Activated gamma-delta T cell (primary cell): ENCODE results near the gene RAD51B.

Source experiments
- DNase-seq: peaks from one replicate; lab custom pipeline; 2025; lab: John Stamatoyannopoulos, UW

Gene RAD51B

DNA sequence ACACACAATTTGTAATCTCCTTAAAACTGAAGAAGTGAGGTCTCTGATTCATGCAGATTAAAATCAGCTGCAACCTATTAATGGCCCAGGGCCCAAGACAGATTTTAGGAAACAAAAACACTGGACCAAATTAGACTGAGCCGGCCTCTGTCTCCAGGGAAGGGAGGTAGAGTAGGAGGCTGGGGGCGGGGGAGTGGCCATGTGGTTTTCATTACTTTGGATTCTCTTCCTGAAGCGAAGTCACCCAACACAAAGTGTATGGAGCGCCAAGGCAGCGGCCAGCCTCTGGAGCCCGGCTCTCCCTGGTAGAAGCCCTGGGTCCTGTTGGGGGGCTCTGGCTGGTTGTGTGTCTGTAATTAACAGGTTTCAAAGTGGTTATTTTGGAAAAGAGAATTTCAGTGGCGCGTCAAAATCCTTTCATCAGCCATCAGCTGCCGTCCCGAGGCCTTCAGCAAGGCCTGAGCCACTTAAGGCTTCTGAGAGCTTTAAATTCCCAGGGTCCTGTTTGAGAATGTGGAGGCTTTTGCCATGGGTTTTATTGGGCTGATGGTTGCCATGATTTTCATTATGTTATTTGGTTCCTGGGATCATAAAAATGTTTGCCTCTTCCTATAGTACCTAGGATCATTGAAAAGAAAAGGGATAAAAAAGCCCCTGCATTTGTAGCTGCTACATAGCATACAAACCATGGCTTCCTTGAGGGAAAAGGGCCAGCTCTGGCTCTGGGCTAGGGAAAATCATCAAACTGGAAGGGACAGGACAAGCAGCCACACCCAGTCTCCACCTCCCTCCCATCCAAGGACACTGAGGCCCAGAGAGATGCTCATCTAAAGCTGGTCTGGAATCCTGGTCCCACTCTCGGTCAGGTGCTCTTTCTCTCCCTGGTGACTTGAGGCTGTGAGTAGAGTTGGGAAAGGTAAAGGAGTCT, 690.9 kb downstream of the RAD51B start:
- no peak for DNase-seq

- no peak for DNase-seq
Observed at GRCh38 chr14:68511129-68512047, 691.8 kb downstream of the RAD51B start.

DNA sequence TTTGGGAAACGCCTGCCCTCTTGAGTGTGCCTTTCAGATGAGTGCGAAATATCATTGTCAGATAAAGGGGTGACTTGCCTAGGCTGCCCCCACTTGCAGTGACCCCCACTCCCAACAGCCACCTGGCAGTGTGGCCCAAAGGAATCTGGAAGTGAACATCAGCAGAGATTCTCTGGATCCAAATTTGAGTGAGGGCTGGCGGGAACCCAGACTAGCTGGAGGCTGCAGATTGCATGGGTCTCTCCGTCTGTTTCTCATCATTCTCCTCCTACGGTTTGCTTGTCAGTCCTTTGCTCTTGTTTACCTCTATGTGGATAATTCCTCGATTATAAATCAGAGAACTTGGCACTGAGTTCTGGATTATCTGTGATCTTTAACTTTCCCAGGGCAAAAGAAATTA, 692.5 kb downstream of the RAD51B start:
- no peak for DNase-seq

DNA sequence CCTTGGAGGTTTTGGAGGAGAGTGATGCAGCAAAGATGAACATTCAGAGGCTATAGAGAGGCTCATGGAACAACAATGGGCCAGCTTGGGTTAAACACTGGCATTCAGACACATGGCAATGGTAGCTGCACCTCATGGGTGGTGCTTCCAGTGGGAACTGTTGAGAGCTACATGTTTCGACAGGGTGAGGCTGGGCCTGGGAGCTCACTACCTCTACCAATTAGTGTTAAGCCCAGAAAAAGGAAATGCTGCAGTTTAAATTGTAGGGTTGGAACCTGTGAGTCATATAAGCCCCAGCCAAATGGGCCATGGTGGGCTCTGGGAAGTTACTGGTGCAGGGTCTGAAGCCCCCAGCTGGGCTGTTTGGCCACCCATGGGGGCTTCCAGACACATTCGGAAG, 693.6 kb downstream of the RAD51B start:
- no peak for DNase-seq

- no peak for DNase-seq
Observed at GRCh38 chr14:68513838-68514607, 694.4 kb downstream of the RAD51B start.

- DNase-seq: no peak
Observed at GRCh38 chr14:68514608-68515194, 695.1 kb downstream of the RAD51B start.

DNA sequence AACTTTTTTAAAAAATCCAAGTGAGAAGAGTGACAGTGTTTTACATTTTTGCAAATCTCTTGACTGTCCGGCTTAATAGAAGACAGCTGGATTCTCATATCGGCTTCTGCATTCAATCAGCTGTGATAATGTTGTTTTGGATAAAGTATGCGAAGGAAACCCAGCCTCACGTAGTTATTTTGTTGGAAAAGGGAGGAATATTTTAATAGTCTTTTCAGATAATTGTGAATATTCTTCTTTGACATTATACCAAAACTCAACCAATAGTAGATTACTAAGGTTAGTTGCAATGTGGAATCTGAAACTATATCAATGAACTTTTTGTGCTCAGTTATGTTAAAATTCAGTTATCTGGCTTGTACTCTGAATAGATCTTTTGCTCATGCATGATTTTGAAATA, 696.8 kb downstream of the RAD51B start:
- DNase-seq: no peak

DNA sequence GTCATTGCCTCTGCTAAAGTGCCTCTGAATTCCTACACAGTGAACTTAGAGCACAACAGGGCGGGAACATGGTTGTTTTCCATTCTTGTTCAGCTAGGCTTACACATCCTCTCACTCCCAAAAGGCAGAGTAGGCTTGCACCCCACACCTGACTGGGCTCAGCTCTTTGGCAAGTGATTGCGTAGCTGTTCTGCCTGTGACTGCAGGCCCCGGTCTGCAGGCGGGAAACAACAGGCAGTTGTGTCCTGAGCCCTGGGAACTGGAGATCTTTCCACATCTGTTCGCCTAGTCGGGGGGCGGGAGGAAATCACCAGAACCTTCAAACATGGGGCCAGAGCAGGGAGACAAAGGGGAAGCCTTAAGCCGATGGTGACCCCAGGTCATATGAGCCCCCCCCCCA, 698.6 kb downstream of the RAD51B start:
- DNase-seq: no peak

GRCh38 chr14:68518761-68519670, 699.4 kb downstream of the RAD51B start:
- no peak for DNase-seq

DNA sequence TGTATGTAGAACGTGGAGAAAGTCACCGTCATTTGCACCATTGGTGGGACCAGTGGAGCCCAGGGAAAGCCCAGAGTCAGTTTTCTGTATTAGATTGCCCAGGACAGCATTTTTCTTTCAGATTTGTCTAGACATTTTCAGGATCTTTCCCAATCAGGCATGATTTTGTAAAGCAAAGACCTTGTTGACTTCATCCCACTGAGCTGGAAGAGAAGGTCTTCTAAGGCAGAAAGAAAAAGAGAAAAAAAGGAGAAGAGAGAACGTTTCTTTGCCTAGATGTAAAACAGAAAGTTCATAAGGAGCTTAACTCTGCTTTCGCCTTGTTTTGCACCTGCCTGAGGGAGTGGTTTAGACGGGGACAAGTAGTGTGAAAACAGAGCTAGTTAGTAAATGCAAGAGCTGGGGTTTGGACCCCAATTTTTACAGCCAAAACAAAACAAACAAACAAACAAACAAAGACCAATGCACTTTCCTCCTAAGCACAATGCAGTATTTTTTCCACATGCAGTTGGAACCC, 700.1 kb downstream of the RAD51B start:
- no peak for DNase-seq

DNA sequence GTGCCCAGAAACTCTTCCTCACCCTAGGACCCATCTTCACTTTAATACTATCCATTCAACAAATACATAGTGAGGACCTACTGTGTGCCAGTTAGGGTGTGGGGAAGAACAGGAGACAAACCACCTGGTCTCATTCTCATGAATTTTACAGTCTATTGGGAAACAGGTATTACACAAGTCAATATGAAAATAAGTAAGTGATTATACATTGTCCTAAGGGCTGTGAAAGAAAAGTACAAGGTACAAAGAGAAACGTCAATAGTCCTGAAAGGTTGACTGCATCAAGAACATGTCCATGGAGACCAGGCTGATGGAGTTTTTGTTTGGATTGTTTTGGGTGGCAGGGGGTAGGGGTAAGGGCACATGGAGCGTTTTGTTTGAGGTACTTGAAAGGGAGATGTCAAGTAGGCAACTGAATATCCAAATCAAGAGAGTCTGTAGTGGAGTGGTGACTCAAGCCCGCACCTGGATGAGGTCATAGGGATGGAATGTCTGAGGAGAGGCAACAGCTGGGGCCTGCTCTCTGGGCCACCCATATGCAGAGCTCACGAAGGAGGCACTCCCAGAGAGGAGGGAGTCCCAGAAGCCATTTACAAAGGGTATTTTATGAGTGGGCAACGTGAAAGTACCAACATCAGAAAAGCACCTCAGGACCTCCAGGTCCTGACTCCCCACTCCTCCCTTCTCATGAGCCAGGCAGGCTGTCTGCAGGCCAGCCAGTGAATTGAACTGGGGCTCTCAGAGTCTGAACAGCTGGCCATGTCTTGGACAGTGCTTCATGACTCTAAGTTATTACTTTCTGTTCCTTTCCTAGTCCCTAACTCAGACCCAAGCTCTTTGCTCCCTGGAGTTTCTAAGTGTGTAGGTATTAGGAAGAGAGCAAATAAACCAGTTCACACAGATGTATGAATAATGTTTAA, 701.3 kb downstream of the RAD51B start:
- no peak for DNase-seq

DNA sequence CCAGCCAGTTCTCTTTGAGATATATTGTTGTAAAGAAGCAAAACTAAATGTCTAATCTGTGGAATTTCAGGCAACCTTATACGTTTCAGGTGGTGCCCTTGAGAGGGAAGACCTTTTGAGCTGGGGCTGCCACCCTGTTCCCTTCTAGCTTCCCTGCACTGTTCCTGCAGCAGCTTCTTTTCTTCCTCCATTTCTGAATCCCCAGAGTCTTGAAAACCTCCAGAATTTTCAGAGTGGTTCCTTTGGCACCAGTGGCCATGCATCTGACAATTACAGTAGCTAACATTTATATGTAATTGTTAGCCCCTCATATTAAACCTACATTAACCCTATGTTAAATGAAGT, 702.0 kb downstream of the RAD51B start:
- DNase-seq: no peak

DNA sequence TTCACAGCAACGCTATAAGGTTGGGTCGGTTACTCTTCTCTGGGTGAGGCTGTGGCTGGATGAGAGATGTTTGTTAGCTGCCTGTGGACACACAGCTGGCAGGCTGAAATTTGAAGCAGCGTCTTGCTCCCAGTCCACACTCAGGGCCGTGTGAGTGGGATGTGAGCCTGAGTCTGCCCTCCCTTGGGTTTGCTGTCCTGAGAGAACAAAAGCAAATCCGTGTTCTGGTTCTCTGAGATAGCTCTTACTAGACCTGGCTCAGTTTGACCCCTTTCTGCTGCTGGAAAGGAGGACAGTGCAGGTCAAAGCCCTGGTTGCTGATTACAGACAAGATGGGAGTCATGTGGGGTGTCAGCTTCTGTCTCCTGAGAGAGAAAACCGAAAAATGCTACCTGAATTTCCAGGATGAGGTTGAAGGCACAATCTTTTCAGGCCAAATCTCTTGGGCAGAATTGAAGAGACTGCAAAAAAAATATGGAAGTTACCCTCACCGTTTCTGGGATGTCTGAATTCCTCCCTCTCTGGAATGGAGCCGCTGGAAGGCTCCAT, 702.5 kb downstream of the RAD51B start:
- DNase-seq: no peak

DNA sequence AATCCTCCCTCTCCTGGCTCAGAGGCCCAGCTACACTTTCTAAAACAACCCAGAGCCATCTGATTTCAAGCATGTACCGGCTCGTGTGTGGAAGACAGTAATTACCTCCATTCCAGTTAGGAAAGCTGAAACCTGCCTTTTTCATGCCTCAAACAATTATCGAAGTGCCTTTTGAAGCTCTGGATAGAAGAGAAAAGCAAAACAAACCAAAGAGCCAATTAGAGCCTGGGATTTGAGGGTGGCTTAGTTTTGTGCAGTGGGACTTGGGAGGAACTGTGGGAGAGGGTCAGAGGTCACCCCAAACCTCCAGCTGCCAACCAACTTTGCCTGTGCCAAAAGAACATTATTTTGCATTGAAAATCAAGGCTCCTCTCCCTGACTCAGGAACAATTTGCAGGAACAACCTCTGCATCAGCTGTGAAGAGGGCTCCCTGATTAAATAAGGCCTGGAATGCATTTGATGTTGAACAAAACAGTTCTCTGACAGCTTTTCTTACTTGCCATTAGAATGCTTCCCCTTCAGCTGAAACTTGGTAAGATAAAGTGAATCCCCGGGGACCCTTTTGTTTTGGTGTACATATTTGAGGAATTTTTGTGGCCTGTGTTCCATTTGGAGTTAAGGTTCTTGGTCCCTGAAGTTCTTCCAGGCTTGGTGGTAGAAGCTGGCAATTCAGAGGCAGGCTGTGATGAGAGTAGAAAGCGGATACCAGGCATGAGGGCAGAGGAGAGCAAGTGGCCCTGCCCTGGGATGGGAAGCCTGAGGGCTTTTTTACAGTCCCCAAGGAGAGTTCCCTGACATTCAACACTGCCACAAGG, 703.1 kb downstream of the RAD51B start:
- DNase-seq: no peak

DNA sequence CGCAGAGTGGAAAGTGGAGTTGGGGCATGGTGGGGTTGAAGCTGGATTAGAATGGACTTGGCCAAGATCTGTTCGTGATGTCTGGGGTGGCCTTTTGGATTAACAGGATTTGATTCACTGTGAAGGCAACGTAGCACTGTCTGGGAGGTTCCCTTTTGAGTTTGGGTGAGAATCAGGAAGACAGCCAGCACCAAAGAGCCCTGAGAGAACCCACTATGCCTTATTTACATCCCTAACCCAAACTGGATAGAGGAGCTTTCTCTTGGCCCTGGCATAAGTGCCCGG, 703.7 kb downstream of the RAD51B start:
- no peak for DNase-seq

DNA sequence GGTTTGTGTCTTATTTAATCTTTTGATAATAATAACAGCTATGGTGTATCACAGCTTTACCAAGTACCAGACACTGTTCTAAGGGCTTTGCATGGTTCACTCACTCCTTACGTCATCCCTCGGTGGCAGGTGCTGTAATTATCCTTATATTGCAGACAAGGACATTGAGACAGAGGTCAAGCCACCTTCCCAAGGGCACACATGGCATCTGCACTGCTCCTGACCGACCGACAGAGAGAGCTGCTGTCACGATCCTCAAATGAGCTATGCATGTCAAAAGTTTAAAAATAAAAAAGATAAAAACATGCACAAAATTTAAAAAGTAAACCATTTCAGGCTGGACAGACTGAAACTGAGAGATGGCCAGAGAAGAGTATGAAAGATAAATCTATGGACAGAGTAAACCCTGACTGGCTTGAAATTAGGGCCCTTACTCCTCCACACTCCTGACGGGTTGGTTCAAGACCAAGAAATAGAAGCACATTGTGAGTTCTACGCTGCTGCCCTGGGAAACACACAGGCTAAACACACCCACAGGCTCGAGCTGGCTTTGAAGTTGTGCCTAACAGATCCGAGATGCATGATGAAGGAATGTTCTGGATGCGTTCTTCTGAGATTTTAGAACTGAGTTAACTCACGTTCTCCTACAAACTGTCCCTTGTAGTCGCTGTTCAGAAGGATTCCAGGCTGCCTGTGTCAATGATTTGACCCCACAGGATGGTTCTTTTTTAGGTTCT, 704.6 kb downstream of the RAD51B start:
- no peak for DNase-seq

- DNase-seq: no peak
Observed at GRCh38 chr14:68525516-68525915, 705.9 kb downstream of the RAD51B start.
